ENCODE measurements around the gene SLC45A1.

SLC45A1 gene

GRCh38 chr1:8384577-8384976 lies 66.7 kb downstream of the SLC45A1 start:
- no peak for DNase-seq (ENCODE audit: low read depth)

- no peak for DNase-seq (ENCODE audit: low read depth)
These were observed 68.3 kb downstream of the SLC45A1 start for GRCh38 chr1:8386247-8386646.

- no peak for DNase-seq (ENCODE audit: low read depth)
These were observed 71.0 kb downstream of the SLC45A1 start for GRCh38 chr1:8388732-8389562.

- no peak for DNase-seq (ENCODE audit: low read depth)
These were observed 72.1 kb downstream of the SLC45A1 start for GRCh38 chr1:8389958-8390535.

GRCh38 chr1:8390707-8391106 lies 72.8 kb downstream of the SLC45A1 start:
- DNase-seq (ENCODE audit: low read depth): no peak

- DNase-seq (ENCODE audit: low read depth): no peak
These were observed 74.6 kb downstream of the SLC45A1 start for GRCh38 chr1:8392522-8392921.

Data from stimulated activated CD8-positive, alpha-beta memory T cell treated with anti-CD3 and anti-CD28 coated beads, Interleukin-12 subunit alpha, Interleukin-12 subunit beta, amount 100 ng/mL, for 1 hour (primary cell).